MM.1S (cell line): Measurements from ENCODE around the gene NPPC.

Experiments
- DNase-seq: peaks from one replicate; pipeline ENCODE4 v3.0.0-alpha.2; 2015
- H2AFZ ChIP-seq: fragments of 300-600 bp; sonication (generic); 2 replicates; pipeline ENCODE4 v1.6.0; 2016; ENCODE audit warnings: antibody characterized with exemption, low read length
- H3F3A ChIP-seq: fragments of 300-600 bp; sonication (generic); 2 replicates; pipeline ENCODE4 v1.6.1; 2016; ENCODE audit warnings: mild to moderate bottlenecking, antibody characterized with exemption, low read length, moderate library complexity, mixed read lengths; ENCODE audit not compliant: insufficient read depth
- H3K27ac ChIP-seq: fragments of 300-600 bp; sonication (generic); 2 replicates; pipeline ENCODE4 v1.5.1; 2016; ENCODE audit warnings: mild to moderate bottlenecking, low read length
- H3K27me3 ChIP-seq: fragments of 300-600 bp; sonication (generic); replicated peaks from 2 replicates; pipeline ENCODE4 v1.6.0; 2016; ENCODE audit warnings: low read length; ENCODE audit not compliant: insufficient read depth
- H3K36me3 ChIP-seq: fragments of 300-600 bp; sonication (generic); replicated peaks from 2 replicates; pipeline ENCODE4 v1.6.1; 2016; ENCODE audit warnings: mild to moderate bottlenecking, low read length, mixed read lengths; ENCODE audit not compliant: insufficient read depth
- H3K4me1 ChIP-seq: fragments of 300-600 bp; sonication (generic); 2 replicates; pipeline ENCODE4 v1.6.1; 2016; ENCODE audit warnings: low read length, mixed read lengths
- H3K4me2 ChIP-seq: fragments of 300-600 bp; sonication (generic); 2 replicates; pipeline ENCODE4 v1.6.0; 2016; ENCODE audit warnings: low read depth, low read length
- H3K4me3 ChIP-seq: fragments of 300-600 bp; sonication (generic); 2 replicates; pipeline ENCODE4 v1.5.1; 2016; ENCODE audit warnings: low read length, mixed read lengths
- H3K79me2 ChIP-seq: fragments of 300-600 bp; sonication (generic); 2 replicates; pipeline ENCODE4 v1.6.1; 2016; ENCODE audit warnings: mixed run types, low read length, mixed read lengths
- H3K9ac ChIP-seq: fragments of 300-600 bp; sonication (generic); 2 replicates; pipeline ENCODE4 v1.6.1; 2016; ENCODE audit warnings: low read length, mixed read lengths
- H3K9me2 ChIP-seq: fragments of 300-600 bp; sonication (generic); replicated peaks from 2 replicates; pipeline ENCODE4 v1.6.1; 2016; ENCODE audit warnings: mild to moderate bottlenecking, low read length, mixed read lengths; ENCODE audit not compliant: insufficient read depth
- H3K9me3 ChIP-seq: fragments of 300-600 bp; sonication (generic); replicated peaks from 2 replicates; pipeline ENCODE4 v1.6.1; 2016; ENCODE audit warnings: mild to moderate bottlenecking, low read length, mixed read lengths; ENCODE audit not compliant: insufficient read depth
- H4K20me1 ChIP-seq: fragments of 300-600 bp; sonication (generic); 2 replicates; pipeline ENCODE4 v1.6.1; 2016; ENCODE audit warnings: mild to moderate bottlenecking, low read length, moderate library complexity, mixed read lengths; ENCODE audit not compliant: insufficient read depth
- EZH2 ChIP-seq: fragments of 300-600 bp; sonication (generic); optimal IDR thresholded peaks from 2 replicates; pipeline ENCODE3; 2017; ENCODE audit warnings: low read depth, mild to moderate bottlenecking, antibody characterized with exemption, low read length, mixed read lengths
- EZH2phosphoT487 ChIP-seq: fragments of 300-600 bp; sonication (generic); IDR thresholded peaks from 2 replicates; pipeline ENCODE4 v1.6.1; 2018; ENCODE audit warnings: antibody characterized with exemption, low read length
- TF ChIP-seq, protein P1 (sequence below): fragments of 300-600 bp; sonication (generic); IDR thresholded peaks from 2 replicates; pipeline ENCODE4 v1.5.1; 2016; ENCODE audit warnings: antibody characterized with exemption, low read length, mixed read lengths

NPPC gene

DNA sequence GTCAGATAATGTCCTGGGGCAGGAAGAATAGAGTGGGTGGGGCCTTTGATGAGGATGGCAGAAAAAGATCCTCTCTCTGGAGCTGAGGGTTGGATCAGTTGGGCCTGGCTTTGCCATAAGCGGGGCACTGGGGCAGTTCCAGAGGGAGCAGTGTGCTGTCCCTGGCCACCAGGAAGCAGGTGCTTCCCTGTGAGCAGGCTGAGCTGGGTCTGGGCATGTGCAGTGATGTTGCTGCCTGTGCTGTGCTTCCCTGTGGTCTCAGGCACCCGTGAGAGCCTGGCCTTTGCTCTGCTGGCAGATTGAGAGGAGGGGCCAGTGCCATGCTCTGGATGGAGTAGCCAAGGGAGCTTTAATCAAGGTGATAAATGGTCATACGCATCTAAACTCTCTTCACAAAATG is 14.6 kb upstream of the NPPC start:
- TF ChIP-seq, protein P1, sequence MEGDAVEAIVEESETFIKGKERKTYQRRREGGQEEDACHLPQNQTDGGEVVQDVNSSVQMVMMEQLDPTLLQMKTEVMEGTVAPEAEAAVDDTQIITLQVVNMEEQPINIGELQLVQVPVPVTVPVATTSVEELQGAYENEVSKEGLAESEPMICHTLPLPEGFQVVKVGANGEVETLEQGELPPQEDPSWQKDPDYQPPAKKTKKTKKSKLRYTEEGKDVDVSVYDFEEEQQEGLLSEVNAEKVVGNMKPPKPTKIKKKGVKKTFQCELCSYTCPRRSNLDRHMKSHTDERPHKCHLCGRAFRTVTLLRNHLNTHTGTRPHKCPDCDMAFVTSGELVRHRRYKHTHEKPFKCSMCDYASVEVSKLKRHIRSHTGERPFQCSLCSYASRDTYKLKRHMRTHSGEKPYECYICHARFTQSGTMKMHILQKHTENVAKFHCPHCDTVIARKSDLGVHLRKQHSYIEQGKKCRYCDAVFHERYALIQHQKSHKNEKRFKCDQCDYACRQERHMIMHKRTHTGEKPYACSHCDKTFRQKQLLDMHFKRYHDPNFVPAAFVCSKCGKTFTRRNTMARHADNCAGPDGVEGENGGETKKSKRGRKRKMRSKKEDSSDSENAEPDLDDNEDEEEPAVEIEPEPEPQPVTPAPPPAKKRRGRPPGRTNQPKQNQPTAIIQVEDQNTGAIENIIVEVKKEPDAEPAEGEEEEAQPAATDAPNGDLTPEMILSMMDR: no peak
- TF ChIP-seq EZH2phosphoT487 (no peak), EZH2 (no peak)
- Histone ChIP-seq H3K4me3 (no peak overlapping the region), H3K9ac (no peak overlapping the region), H3K79me2 (no peaks in the 10 kb centered on the region), H3K36me3 (no peaks in the 10 kb centered on the region), H3K27ac (no peak overlapping the region), H3K27me3 (no peaks in the 10 kb centered on the region), H3K9me2 (no peaks in the 10 kb centered on the region), H3K4me2 (no peak overlapping the region), H3K4me1 (no peaks in the 10 kb centered on the region), H4K20me1 (no peaks in the 10 kb centered on the region), H3K9me3 (no peaks in the 10 kb centered on the region), H2AFZ (no peak overlapping the region), H3F3A (no peaks in the 10 kb centered on the region)
- no peak for DNase-seq

DNA sequence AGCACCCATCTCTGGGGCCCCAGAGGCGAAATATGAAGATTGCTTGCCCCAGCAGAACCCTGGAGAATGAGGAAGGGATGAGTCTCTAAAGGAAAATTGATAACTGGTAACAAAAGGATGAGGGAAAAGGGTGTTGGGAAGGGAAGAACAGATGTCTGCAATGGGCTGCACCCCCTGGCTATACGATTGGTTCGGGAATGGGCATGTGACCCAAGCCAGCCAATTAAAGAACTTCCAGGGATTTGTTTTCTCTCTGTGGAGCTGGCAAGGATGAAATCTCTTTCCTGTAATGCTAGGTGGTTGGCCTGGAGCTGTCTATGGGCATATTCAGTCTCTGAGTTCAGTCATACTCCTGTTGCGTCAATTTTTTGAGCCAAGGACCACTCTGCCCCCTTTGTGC is 12.8 kb upstream of the NPPC start:
- no peaks in the 10 kb centered on the region for H4K20me1 ChIP-seq
- no peak overlapping the region for H3K27ac ChIP-seq
- H3K79me2 ChIP-seq: no peaks in the 10 kb centered on the region
- no peak overlapping the region for H2AFZ ChIP-seq
- no peaks in the 10 kb centered on the region for H3K9me3 ChIP-seq
- DNase-seq: no peak
- no peaks in the 10 kb centered on the region for H3K4me1 ChIP-seq
- H3F3A ChIP-seq: no peaks in the 10 kb centered on the region
- H3K27me3 ChIP-seq: no peaks in the 10 kb centered on the region
- no peaks in the 10 kb centered on the region for H3K9me2 ChIP-seq
- TF ChIP-seq EZH2phosphoT487: no peak
- TF ChIP-seq, protein P1: no peak
- TF ChIP-seq EZH2: no peak
- no peak overlapping the region for H3K4me2 ChIP-seq
- H3K4me3 ChIP-seq: no peak overlapping the region
- no peak overlapping the region for H3K9ac ChIP-seq
- no peaks in the 10 kb centered on the region for H3K36me3 ChIP-seq

DNA sequence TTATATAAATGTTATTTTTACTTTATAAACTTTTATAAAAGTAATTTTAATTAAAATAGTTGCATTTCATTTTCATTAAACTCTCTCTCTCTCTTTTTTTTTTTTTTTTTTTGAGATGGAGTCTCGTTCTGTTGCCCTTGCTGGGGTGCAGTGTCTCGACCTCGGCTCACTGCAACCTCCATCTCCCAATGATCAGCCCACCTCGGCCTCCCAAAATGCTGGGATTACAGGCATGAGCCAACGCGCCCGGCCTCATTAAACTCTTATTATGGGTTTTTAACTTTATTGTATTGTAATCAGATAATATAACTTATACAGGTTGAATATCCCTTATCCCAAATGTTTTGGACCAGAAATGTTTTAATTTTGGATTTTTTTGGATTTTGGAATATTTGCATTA is 10.9 kb upstream of the NPPC start:
- Histone ChIP-seq H3K36me3 (no peaks in the 10 kb centered on the region), H3K27me3 (no peaks in the 10 kb centered on the region), H3K9me3 (no peaks in the 10 kb centered on the region), H4K20me1 (no peaks in the 10 kb centered on the region), H3K4me3 (no peak overlapping the region), H3F3A (no peaks in the 10 kb centered on the region), H3K79me2 (no peaks in the 10 kb centered on the region), H3K27ac (no peak overlapping the region), H3K9ac (no peak overlapping the region), H2AFZ (no peak overlapping the region), H3K9me2 (no peaks in the 10 kb centered on the region), H3K4me1 (no peaks in the 10 kb centered on the region), H3K4me2 (no peak overlapping the region)
- no peak for DNase-seq
- TF ChIP-seq EZH2phosphoT487 (no peak), EZH2 (no peak)
- TF ChIP-seq, protein P1: no peak
